ENCODE measurements around the gene PPBP. TPM values are rescaled to one million over a fixed set of nuclear protein-coding genes. Genes with fewer than 3 reads are reported as not detected.
"Not testable (repeated sequence)": the region's sequence is repeated elsewhere in the genome, so short reads cannot be mapped to it uniquely, and the experiment has no call there.

PPBP gene
- total RNA-seq, 3 donors from 2014 or later, result 1.3 to 2.0 (median 1.3) TPM

GRCh38 chr4:73970011-73970410 lies 18.0 kb downstream of the PPBP start:
- Histone ChIP-seq H3K36me3 (no peaks in the 10 kb centered on the region), H3K27me3 (no peaks in the 10 kb centered on the region), H3K9me3 (peaks cover 8 to 29% of the 10 kb centered on the region in 2 donors), H3K4me1 (no peaks in the 10 kb centered on the region), H3K4me3 (no peak overlapping the region), H3K27ac (no peak overlapping the region)
- intact Hi-C loops (cut with DNase I; ENCODE audit: low total_unique reads), result no loop called here
- TF ChIP-seq POLR2A (IDR thresholded peaks at IDR 0.05) (no peak), POLR2AphosphoS5 (IDR thresholded peaks at IDR 0.05) (no peak)
- TF ChIP-seq, protein P1, sequence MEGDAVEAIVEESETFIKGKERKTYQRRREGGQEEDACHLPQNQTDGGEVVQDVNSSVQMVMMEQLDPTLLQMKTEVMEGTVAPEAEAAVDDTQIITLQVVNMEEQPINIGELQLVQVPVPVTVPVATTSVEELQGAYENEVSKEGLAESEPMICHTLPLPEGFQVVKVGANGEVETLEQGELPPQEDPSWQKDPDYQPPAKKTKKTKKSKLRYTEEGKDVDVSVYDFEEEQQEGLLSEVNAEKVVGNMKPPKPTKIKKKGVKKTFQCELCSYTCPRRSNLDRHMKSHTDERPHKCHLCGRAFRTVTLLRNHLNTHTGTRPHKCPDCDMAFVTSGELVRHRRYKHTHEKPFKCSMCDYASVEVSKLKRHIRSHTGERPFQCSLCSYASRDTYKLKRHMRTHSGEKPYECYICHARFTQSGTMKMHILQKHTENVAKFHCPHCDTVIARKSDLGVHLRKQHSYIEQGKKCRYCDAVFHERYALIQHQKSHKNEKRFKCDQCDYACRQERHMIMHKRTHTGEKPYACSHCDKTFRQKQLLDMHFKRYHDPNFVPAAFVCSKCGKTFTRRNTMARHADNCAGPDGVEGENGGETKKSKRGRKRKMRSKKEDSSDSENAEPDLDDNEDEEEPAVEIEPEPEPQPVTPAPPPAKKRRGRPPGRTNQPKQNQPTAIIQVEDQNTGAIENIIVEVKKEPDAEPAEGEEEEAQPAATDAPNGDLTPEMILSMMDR (IDR thresholded peaks at IDR 0.05), result no peak
- DNase-seq (ENCODE audit: low spot score in 2 of 2), result no peak

- H3K27me3 ChIP-seq, result no peaks in the 10 kb centered on the region
- TF ChIP-seq, protein P1 (IDR thresholded peaks at IDR 0.05), result no peak
- TF ChIP-seq POLR2AphosphoS5 (IDR thresholded peaks at IDR 0.05) (no peak), POLR2A (IDR thresholded peaks at IDR 0.05) (no peak)
- intact Hi-C loops (cut with DNase I; ENCODE audit: low total_unique reads), result no loop called here
- no peaks in the 10 kb centered on the region for H3K4me1 ChIP-seq
- H3K36me3 ChIP-seq, result no peaks in the 10 kb centered on the region
- no peak overlapping the region for H3K4me3 ChIP-seq
- peaks cover 0 to 26% of the 10 kb centered on the region in 2 donors for H3K9me3 ChIP-seq
- H3K27ac ChIP-seq, result no peak overlapping the region
- DNase-seq (ENCODE audit: low spot score in 2 of 2), result no peak
These were observed 20.1 kb downstream of the PPBP start for GRCh38 chr4:73967866-73968265.

- H3K36me3 ChIP-seq, result no peaks in the 10 kb centered on the region
- H3K9me3 ChIP-seq, result peaks cover 0 to 2% of the 10 kb centered on the region in 2 donors
- H3K4me1 ChIP-seq, result no peaks in the 10 kb centered on the region
- H3K27ac ChIP-seq, result no peak overlapping the region
- DNase-seq (ENCODE audit: low spot score in 2 of 2), result no peak
- H3K4me3 ChIP-seq, result no peak overlapping the region
- TF ChIP-seq, protein P1 (IDR thresholded peaks at IDR 0.05), result no peak
- TF ChIP-seq POLR2A (IDR thresholded peaks at IDR 0.05) (no peak), POLR2AphosphoS5 (IDR thresholded peaks at IDR 0.05) (no peak)
- H3K27me3 ChIP-seq, result no peaks in the 10 kb centered on the region
- intact Hi-C loops (cut with DNase I; ENCODE audit: low total_unique reads), result no loop called here
These were observed 23.0 kb downstream of the PPBP start for GRCh38 chr4:73964862-73965611.

GRCh38 chr4:73962724-73963123 lies 25.3 kb downstream of the PPBP start:
- DNase-seq (ENCODE audit: low spot score in 2 of 2), result no peak
- no peaks in the 10 kb centered on the region for H3K27me3 ChIP-seq
- no peaks in the 10 kb centered on the region for H3K4me1 ChIP-seq
- no peak overlapping the region for H3K27ac ChIP-seq
- no peaks in the 10 kb centered on the region for H3K36me3 ChIP-seq
- no peak for TF ChIP-seq POLR2A (IDR thresholded peaks at IDR 0.05)
- no peak for TF ChIP-seq POLR2AphosphoS5 (IDR thresholded peaks at IDR 0.05)
- TF ChIP-seq, protein P1 (IDR thresholded peaks at IDR 0.05), result no peak
- H3K9me3 ChIP-seq, result peaks cover 6% of the 10 kb centered on the region in 2 donors
- intact Hi-C loops (cut with DNase I; ENCODE audit: low total_unique reads), result no loop called here
- no peak overlapping the region for H3K4me3 ChIP-seq

GRCh38 chr4:73959041-73959440 lies 28.9 kb downstream of the PPBP start:
- DNase-seq (ENCODE audit: low spot score in 2 of 2); H3K27ac ChIP-seq; H3K27me3 ChIP-seq; H3K36me3 ChIP-seq; H3K4me1 ChIP-seq; H3K4me3 ChIP-seq; intact Hi-C loops (cut with DNase I; ENCODE audit: low total_unique reads): not testable (repeated sequence)
- H3K9me3 ChIP-seq, result peaks cover 10 to 11% of the 10 kb centered on the region in 2 donors
